GM12878 (cell line): ENCODE results near the gene BLOC1S5. TPM values are rescaled to one million over a fixed set of nuclear protein-coding genes. Genes with fewer than 3 reads are reported as not detected.

Experiments
- ATAC-seq: fragments of 200-7000 bp; cut with Tn5 transposase; 3 replicates; pipeline ENCODE4 v1.9.1; 2020; ENCODE audit warnings: mild to moderate bottlenecking, moderate library complexity
- BruUV-seq: library from RNA; stranded (reverse); fragments of 400-500 nt; replicated peaks from 2 replicates; lab custom pipeline; 2021; lab: Mats Ljungman, UMichigan
- CTCF ChIA-PET: fragments of 300-600 bp; sonication (Branson Sonifier 250); formaldehyde crosslinking; extraction: SDS; loops from one replicate; lab custom pipeline; 2021; ENCODE audit warnings: inconsistent platforms; lab: Yijun Ruan, JAX
- POLR2A ChIA-PET: fragments of 350-600 bp; formaldehyde crosslinking; extraction: SDS; loops from one replicate; lab custom pipeline; 2021; ENCODE audit warnings: inconsistent platforms; lab: Charles Lee
- RAD21 ChIA-PET: fragments of 300-600 bp; sonication (Branson Sonifier 250); formaldehyde crosslinking; loops from one replicate; lab custom pipeline; 2023; ENCODE audit warnings: antibody characterized with exemption; ENCODE audit not compliant: unreplicated experiment; lab: Charles Lee
- SMC1A ChIA-PET: fragments of 300-600 bp; sonication (Branson Sonifier 250); formaldehyde crosslinking; loops from one replicate; lab custom pipeline; 2023; ENCODE audit not compliant: unreplicated experiment, uncharacterized antibody; lab: Charles Lee
- DNase-seq: peaks from one replicate; pipeline ENCODE4 v3.0.0-alpha.2; 2011; ENCODE audit warnings: low read depth, low spot score
- FAIRE-seq: peaks from 3 replicates; lab custom pipeline; 2011; peaks lifted over from hg19 to GRCh38; lab: Jason Lieb, UNC
- H2AFZ ChIP-seq: 2 replicates; pipeline ENCODE4 v1.6.0; 2011; ENCODE audit warnings: low read depth, low read length, control low read depth; ENCODE audit not compliant: control insufficient read depth
- H3K27ac ChIP-seq: 2 replicates; pipeline ENCODE4 v1.5.1; 2011; ENCODE audit warnings: control low read depth; ENCODE audit not compliant: control insufficient read depth, insufficient read depth
- H3K27me3 ChIP-seq, 2 experiments: replicated peaks in 1 of 2; 2 replicates each; pipeline versions ENCODE4 v1.6.0 to v1.6.1; 2011; ENCODE audit warnings: low read length in 1 of 2; ENCODE audit not compliant: control insufficient read depth in 2 of 2, insufficient read depth in 2 of 2
- H3K36me3 ChIP-seq, 2 experiments: 2 replicates each; pipeline ENCODE4 v1.5.1; 2011; ENCODE audit warnings: low read length in 1 of 2; ENCODE audit not compliant: control insufficient read depth in 2 of 2, insufficient read depth in 2 of 2
- H3K4me1 ChIP-seq: 2 replicates; pipeline ENCODE4 v1.6.1; 2011; ENCODE audit warnings: mild to moderate bottlenecking, low read length, moderate library complexity, mixed read lengths; ENCODE audit not compliant: control insufficient read depth, insufficient read depth
- H3K4me2 ChIP-seq: 2 replicates; pipeline ENCODE4 v1.6.0; 2011; ENCODE audit warnings: control low read depth; ENCODE audit not compliant: control insufficient read depth, insufficient read depth
- H3K4me3 ChIP-seq: fragments of 200-600 bp; sonication (generic); 2 replicates; pipeline ENCODE4 v1.5.1; 2016
- H3K79me2 ChIP-seq: 2 replicates; pipeline ENCODE4 v1.6.0; 2011; ENCODE audit warnings: low read length; ENCODE audit not compliant: control insufficient read depth, insufficient read depth
- H3K9ac ChIP-seq: 2 replicates; pipeline ENCODE4 v1.8.0; 2011; ENCODE audit warnings: low read length, control low read depth, mixed read lengths; ENCODE audit not compliant: control insufficient read depth, insufficient read depth
- H3K9me3 ChIP-seq: replicated peaks from 3 replicates; pipeline ENCODE4 v1.5.1; 2011; ENCODE audit warnings: mild to moderate bottlenecking, low read length; ENCODE audit not compliant: control insufficient read depth, insufficient read depth
- H4K20me1 ChIP-seq: 2 replicates; pipeline ENCODE4 v1.6.0; 2011; ENCODE audit not compliant: control insufficient read depth, insufficient read depth
- BCL3 ChIP-seq: IDR thresholded peaks from 2 replicates; pipeline ENCODE4 v1.6.1; 2011; ENCODE audit warnings: borderline replicate concordance, low read depth, mild to moderate bottlenecking, moderate library complexity, low read length; ENCODE audit not compliant: insufficient read depth, poor library complexity, severe bottlenecking
- CBX5 ChIP-seq: sonication (generic); IDR thresholded peaks from 2 replicates; pipeline ENCODE4 v1.6.1; 2016; ENCODE audit warnings: low read depth, moderate library complexity, mild to moderate bottlenecking, inconsistent platforms
- EP300 ChIP-seq, 2 experiments: fragments of 150-350 bp in 1 of 2; IDR thresholded peaks; 2 replicates each; pipeline ENCODE4 v1.6.1; 2011 to 2012; ENCODE audit warnings: low read depth in 2 of 2, low read length in 2 of 2, borderline replicate concordance in 1 of 2, improper control_type of control experiment in 1 of 2, inconsistent platforms in 1 of 2; ENCODE audit not compliant: control insufficient read depth in 1 of 2
- JUNB ChIP-seq: IDR thresholded peaks from 2 replicates; pipeline ENCODE4 v1.6.1; 2016; ENCODE audit warnings: antibody characterized with exemption, mild to moderate bottlenecking
- KDM1A ChIP-seq: fragments of 200-600 bp; sonication (generic); IDR thresholded peaks from 2 replicates; pipeline ENCODE4 v1.6.1; 2016; ENCODE audit warnings: borderline replicate concordance
- MTA3 ChIP-seq: IDR thresholded peaks from 2 replicates; pipeline ENCODE4 v1.6.1; 2012; ENCODE audit warnings: low read length, inconsistent platforms, borderline replicate concordance
- MYC ChIP-seq: IDR thresholded peaks from 2 replicates; pipeline ENCODE4 v1.6.1; 2011; ENCODE audit warnings: mild to moderate bottlenecking, low read length, moderate library complexity, inconsistent platforms; ENCODE audit not compliant: insufficient read depth, insufficient replicate concordance, insufficient read length, severe bottlenecking
- PAX5 ChIP-seq: IDR thresholded peaks from 2 replicates; pipeline ENCODE4 v1.6.1; 2011; ENCODE audit warnings: low read depth, low read length, borderline replicate concordance
- RB1 ChIP-seq: fragments of 450-650 bp; formaldehyde crosslinking; IDR thresholded peaks from 2 replicates; pipeline ENCODE4 v1.6.1; 2017; ENCODE audit warnings: mild to moderate bottlenecking, borderline replicate concordance
- RELB ChIP-seq: fragments of 450-650 bp; IDR thresholded peaks from 2 replicates; pipeline ENCODE4 v1.6.1; 2017; ENCODE audit warnings: low read depth, mild to moderate bottlenecking, moderate library complexity
- SIN3A ChIP-seq: IDR thresholded peaks from 2 replicates; pipeline ENCODE4 v1.6.1; 2012; ENCODE audit warnings: low read depth, low read length, improper control_type of control experiment
- SMARCA5 ChIP-seq: fragments of 450-650 bp; IDR thresholded peaks from 2 replicates; pipeline ENCODE4 v1.6.1; 2017; ENCODE audit warnings: mild to moderate bottlenecking
- STAT1 ChIP-seq: fragments of 450-650 bp; conservative IDR thresholded peaks from 2 replicates; pipeline ENCODE4 v1.6.1; 2014; ENCODE audit warnings: antibody characterized with exemption, mild to moderate bottlenecking
- TAF1 ChIP-seq: IDR thresholded peaks from 2 replicates; pipeline ENCODE4 v1.6.1; 2011; ENCODE audit warnings: mild to moderate bottlenecking, low read depth, low read length, borderline replicate concordance
- TARDBP ChIP-seq: IDR thresholded peaks from 2 replicates; pipeline ENCODE4 v1.6.1; 2016; ENCODE audit warnings: borderline replicate concordance
- WGBS: methylation state at CpG from one replicate; pipeline ENCODE4 v1.1.6; 2016; ENCODE audit warnings: low lambda C conversion rate; ENCODE audit not compliant: insufficient replicate concordance, insufficient coverage; ENCODE audit errors: missing lambda C conversion rate; 5-methylcytosine and 5-hydroxymethylcytosine counted together
- in situ Hi-C: fragments of 300-500 bp; cut with MboI; formaldehyde crosslinking; loops from 9 replicates; pipeline ENCODE4 v1.14.3; 2018; ENCODE audit warnings: mixed read lengths
- intact Hi-C: fragments of 100-400 bp; cut with micrococcal nuclease; formaldehyde crosslinking; loops from one replicate; pipeline ENCODE4 v1.14.2; 2022; ENCODE audit not compliant: unreplicated experiment
- polyA plus RNA-seq, 11 experiments: library from polyadenylated mRNA; depleted of rRNA in 4 of 11; unstranded in 6 of 11; stranded (reverse) in 5 of 11; fragments of >200 nt; fragmentation: Nextera tagmentation in 4 of 11; fragmentation: Illumina TruSeq in 1 of 11; extraction: Ambion mirVana in 4 of 11; extraction: Trizol in 1 of 11; gene quantifications; 1 replicate in 1 of 11; 2 replicates in 10 of 11; pipeline versions ENCODE4 v1.2.1 to v1.2.3, GENCODE V29; 2011 to 2016; ENCODE audit warnings: inconsistent platforms in 2 of 11, missing spikeins in 2 of 11, low read depth in 1 of 11
- total RNA-seq, 4 experiments: library from RNA; depleted of rRNA in 3 of 4; stranded (reverse); fragments of >200 nt in 3 of 4; fragmentation: Illumina TruSeq in 1 of 4; extraction: Trizol in 1 of 4; gene quantifications; 2 replicates each; pipeline versions ENCODE4 v1.2.1 to v1.2.3, GENCODE V29; 2013 to 2021

The BLOC1S5 gene
- total and polyA plus RNA-seq, 10 of the 15 experiments (the other 5 are each of a cell fraction or from before 2014, with no cell fraction given): 4.3 to 22.2 (median 16.1) TPM

- no peaks in the 10 kb centered on the region; the same call in 2 of the 3 replicates for H3K9me3 ChIP-seq
- in situ Hi-C loops (no loop called here), intact Hi-C loops (no loop called here)
- RAD21 ChIA-PET: no interaction called here
- FAIRE-seq (no peak), ATAC-seq (no peak), DNase-seq (no peak)
- H3K27ac ChIP-seq: no peak overlapping the region
- no peak overlapping the region for H2AFZ ChIP-seq
- no peaks in the 10 kb centered on the region for H3K36me3 ChIP-seq
- no peaks in the 10 kb centered on the region for H4K20me1 ChIP-seq
- SMC1A ChIA-PET: interaction anchor here (1.8 kb wide), 1 partner anchor 222 kb away, joined by 4 read pairs; no protein-coding TSS in a partner anchor
- TF ChIP-seq BCL3 (no peak), PAX5 (no peak)
- H3K79me2 ChIP-seq: no peaks in the 10 kb centered on the region
- CTCF ChIA-PET: interaction anchor here (0.9 kb wide), 1 partner anchor 98 kb away, joined by 3 read pairs; no protein-coding TSS in a partner anchor
- no TSS peak for BruUV-seq
- H3K4me1 ChIP-seq: no peaks in the 10 kb centered on the region
- no peak overlapping the region for H3K4me3 ChIP-seq
- WGBS: 48% methylated on average over 3 of the region's 3 CpGs
- POLR2A ChIA-PET: no interaction called here
- no peak overlapping the region for H3K9ac ChIP-seq
- no peak overlapping the region for H3K4me2 ChIP-seq
- no peaks in the 10 kb centered on the region for H3K27me3 ChIP-seq
Measured at GRCh38 chr6:7997286-7997685, 66.9 kb downstream of the BLOC1S5 start.

GRCh38 chr6:7996538-7997111 is 67.6 kb downstream of the BLOC1S5 start:
- no peaks in the 10 kb centered on the region for H3K4me1 ChIP-seq
- no TSS peak for BruUV-seq
- no peak for DNase-seq
- ChIA-PET RAD21 (no interaction called here), POLR2A (interaction anchor here (0.5 kb wide), 1 partner anchor 643 kb away, joined by 4 read pairs; no protein-coding TSS in a partner anchor), SMC1A (no interaction called here), CTCF (interaction anchor here (0.9 to 1.5 kb wide), 4 partner anchors 9 to 274 kb away, joined by 3 to 6 read pairs (median 4); no protein-coding TSS in a partner anchor)
- intact Hi-C loops (no loop called here), in situ Hi-C loops (no loop called here)
- no peak for ATAC-seq
- no peaks in the 10 kb centered on the region; the same call in 2 of the 3 replicates for H3K9me3 ChIP-seq
- no peaks in the 10 kb centered on the region for H3K36me3 ChIP-seq
- no peak overlapping the region for H3K27ac ChIP-seq
- H3K4me3 ChIP-seq: no peak overlapping the region
- no peak overlapping the region for H2AFZ ChIP-seq
- H3K79me2 ChIP-seq: no peaks in the 10 kb centered on the region
- no peaks in the 10 kb centered on the region for H4K20me1 ChIP-seq
- 75% methylated on average over 10 of the region's 10 CpGs for WGBS
- no peak for FAIRE-seq
- H3K9ac ChIP-seq: no peak overlapping the region
- no peaks in the 10 kb centered on the region for H3K27me3 ChIP-seq
- no peak overlapping the region for H3K4me2 ChIP-seq
- TF ChIP-seq TAF1 (no peak), KDM1A (no peak), RB1 (no peak), TARDBP (no peak), JUNB (no peak), EP300 (IDR thresholded peaks at IDR 0.05; ENCODE audit: borderline replicate concordance in 1 of 2, control insufficient read depth in 1 of 2, low read depth in 2 of 2, low read length in 2 of 2) (no peak), STAT1 (no peak), MYC (no peak), SMARCA5 (no peak), MTA3 (no peak), SIN3A (no peak), CBX5 (no peak), RELB (no peak)
